K562 (cell line): ENCODE measurements around the gene GSS.

Experiments
- BRD4 ChIP-seq: fragments of 200-600 bp; sonication (generic); IDR thresholded peaks from 2 replicates; pipeline ENCODE4 v1.6.1; 2017; ENCODE audit warnings: inconsistent platforms
- CHD4 ChIP-seq: fragments of 200-600 bp; sonication (generic); IDR thresholded peaks from 3 replicates; pipeline ENCODE4 v1.6.1; 2012; ENCODE audit warnings: low read depth, mild to moderate bottlenecking, mixed read lengths, low read length, inconsistent platforms; ENCODE audit not compliant: insufficient read depth, insufficient replicate concordance, poor library complexity, severe bottlenecking
- HSF4 ChIP-seq: fragments of 250-450 bp; sonication (Bioruptor Pico); IDR thresholded peaks from 2 replicates; pipeline ENCODE4 v2.1.2; 2022; ENCODE audit warnings: mild to moderate bottlenecking, moderate library complexity, borderline replicate concordance
- IFI16 ChIP-seq: fragments of 250-450 bp; sonication (Bioruptor Pico); IDR thresholded peaks from 2 replicates; pipeline ENCODE4 v2.1.2; 2022; ENCODE audit warnings: mild to moderate bottlenecking, inconsistent platforms
- JUND ChIP-seq, 2 experiments: IDR thresholded peaks; 2 replicates in 1 of 2; 3 replicates in 1 of 2; pipeline ENCODE4 v1.6.1; 2011; ENCODE audit warnings: borderline replicate concordance in 2 of 2, low read depth in 2 of 2, low read length in 2 of 2, improper control_type of control experiment in 1 of 2, missing biosample characterization in 1 of 2, missing genetic modification characterization in 1 of 2, missing genetic modification reagents in 1 of 2
- POLR2A ChIP-seq: fragments of 450-650 bp; conservative IDR thresholded peaks from 2 replicates; pipeline ENCODE4 v1.6.1; 2016
- SMARCC2 ChIP-seq: fragments of 450-650 bp; IDR thresholded peaks from 2 replicates; pipeline ENCODE4 v1.6.1; 2017; ENCODE audit warnings: antibody characterized with exemption, moderate library complexity, mild to moderate bottlenecking, low read depth
- ZNF696 ChIP-seq: fragments of 250-450 bp; sonication (Bioruptor Pico); conservative IDR thresholded peaks from 2 replicates; pipeline ENCODE4 v1.4.0; 2020; ENCODE audit warnings: mild to moderate bottlenecking, moderate library complexity
- TF ChIP-seq, protein P1 (sequence below): fragments of 450-650 bp; IDR thresholded peaks from 2 replicates; pipeline ENCODE4 v1.6.1; 2017; ENCODE audit warnings: antibody characterized with exemption
- TF ChIP-seq, protein P2 (sequence below): IDR thresholded peaks from 2 replicates; pipeline ENCODE4 v1.6.1; 2011; ENCODE audit not compliant: insufficient read length; ENCODE audit errors: extremely low read depth
- TF ChIP-seq, protein P3 (sequence below), 3 experiments: IDR thresholded peaks in 2 of 3; conservative IDR thresholded peaks in 1 of 3; 2 replicates each; pipeline ENCODE4 v1.5.1; 2011 to 2012; ENCODE audit warnings: low read length in 3 of 3, mild to moderate bottlenecking in 3 of 3, control low read depth in 2 of 3, improper control_type of control experiment in 1 of 3, inconsistent platforms in 1 of 3, low read depth in 1 of 3, mixed read lengths in 1 of 3, moderate library complexity in 1 of 3; ENCODE audit not compliant: insufficient read depth in 2 of 3
- TF ChIP-seq, protein P4 (sequence below): fragments of 450-650 bp; IDR thresholded peaks from 2 replicates; pipeline ENCODE4 v1.6.1; 2017; ENCODE audit warnings: antibody characterized with exemption, mild to moderate bottlenecking

DNA sequence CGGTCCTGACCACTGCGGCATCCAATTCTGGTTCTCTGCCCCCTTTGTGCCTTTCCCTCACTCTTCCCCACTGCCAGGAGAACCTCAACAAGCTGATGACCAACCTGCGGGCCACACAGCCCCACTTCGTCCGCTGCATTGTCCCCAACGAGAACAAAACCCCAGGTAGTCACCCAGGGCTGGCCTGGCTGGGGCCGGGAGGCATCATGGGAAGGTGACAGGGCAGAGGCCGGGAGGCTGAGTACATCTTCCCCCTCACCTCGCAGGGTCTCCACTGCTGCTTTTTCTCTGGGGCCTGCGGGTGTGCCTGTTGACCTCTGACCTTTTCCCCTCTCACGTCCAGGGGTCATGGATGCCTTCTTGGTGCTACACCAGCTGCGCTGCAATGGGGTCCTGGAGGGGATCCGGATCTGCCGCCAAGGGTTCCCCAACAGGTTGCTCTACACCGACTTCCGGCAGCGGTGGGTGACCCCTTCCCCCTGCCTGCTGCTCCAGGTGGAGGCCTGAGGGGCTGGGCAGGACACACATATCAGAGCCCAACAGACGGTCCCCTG is 35.1 kb upstream of the GSS start:
- TF ChIP-seq, protein P1, sequence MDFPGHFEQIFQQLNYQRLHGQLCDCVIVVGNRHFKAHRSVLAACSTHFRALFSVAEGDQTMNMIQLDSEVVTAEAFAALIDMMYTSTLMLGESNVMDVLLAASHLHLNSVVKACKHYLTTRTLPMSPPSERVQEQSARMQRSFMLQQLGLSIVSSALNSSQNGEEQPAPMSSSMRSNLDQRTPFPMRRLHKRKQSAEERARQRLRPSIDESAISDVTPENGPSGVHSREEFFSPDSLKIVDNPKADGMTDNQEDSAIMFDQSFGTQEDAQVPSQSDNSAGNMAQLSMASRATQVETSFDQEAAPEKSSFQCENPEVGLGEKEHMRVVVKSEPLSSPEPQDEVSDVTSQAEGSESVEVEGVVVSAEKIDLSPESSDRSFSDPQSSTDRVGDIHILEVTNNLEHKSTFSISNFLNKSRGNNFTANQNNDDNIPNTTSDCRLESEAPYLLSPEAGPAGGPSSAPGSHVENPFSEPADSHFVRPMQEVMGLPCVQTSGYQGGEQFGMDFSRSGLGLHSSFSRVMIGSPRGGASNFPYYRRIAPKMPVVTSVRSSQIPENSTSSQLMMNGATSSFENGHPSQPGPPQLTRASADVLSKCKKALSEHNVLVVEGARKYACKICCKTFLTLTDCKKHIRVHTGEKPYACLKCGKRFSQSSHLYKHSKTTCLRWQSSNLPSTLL: no peak
- TF ChIP-seq, protein P2, sequence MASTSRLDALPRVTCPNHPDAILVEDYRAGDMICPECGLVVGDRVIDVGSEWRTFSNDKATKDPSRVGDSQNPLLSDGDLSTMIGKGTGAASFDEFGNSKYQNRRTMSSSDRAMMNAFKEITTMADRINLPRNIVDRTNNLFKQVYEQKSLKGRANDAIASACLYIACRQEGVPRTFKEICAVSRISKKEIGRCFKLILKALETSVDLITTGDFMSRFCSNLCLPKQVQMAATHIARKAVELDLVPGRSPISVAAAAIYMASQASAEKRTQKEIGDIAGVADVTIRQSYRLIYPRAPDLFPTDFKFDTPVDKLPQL: no peak
- TF ChIP-seq ZNF696: no peak
- TF ChIP-seq, protein P3, sequence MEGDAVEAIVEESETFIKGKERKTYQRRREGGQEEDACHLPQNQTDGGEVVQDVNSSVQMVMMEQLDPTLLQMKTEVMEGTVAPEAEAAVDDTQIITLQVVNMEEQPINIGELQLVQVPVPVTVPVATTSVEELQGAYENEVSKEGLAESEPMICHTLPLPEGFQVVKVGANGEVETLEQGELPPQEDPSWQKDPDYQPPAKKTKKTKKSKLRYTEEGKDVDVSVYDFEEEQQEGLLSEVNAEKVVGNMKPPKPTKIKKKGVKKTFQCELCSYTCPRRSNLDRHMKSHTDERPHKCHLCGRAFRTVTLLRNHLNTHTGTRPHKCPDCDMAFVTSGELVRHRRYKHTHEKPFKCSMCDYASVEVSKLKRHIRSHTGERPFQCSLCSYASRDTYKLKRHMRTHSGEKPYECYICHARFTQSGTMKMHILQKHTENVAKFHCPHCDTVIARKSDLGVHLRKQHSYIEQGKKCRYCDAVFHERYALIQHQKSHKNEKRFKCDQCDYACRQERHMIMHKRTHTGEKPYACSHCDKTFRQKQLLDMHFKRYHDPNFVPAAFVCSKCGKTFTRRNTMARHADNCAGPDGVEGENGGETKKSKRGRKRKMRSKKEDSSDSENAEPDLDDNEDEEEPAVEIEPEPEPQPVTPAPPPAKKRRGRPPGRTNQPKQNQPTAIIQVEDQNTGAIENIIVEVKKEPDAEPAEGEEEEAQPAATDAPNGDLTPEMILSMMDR (IDR thresholded peaks at IDR 0.05 in 2 of 3, conservative IDR thresholded peaks at IDR 0.05 in 1 of 3; ENCODE audit: insufficient read depth in 2 of 3, low read depth in 1 of 3, low read length in 3 of 3): no peak
- no peak for TF ChIP-seq POLR2A
- no peak for TF ChIP-seq JUND (IDR thresholded peaks at IDR 0.05; ENCODE audit: borderline replicate concordance, low read depth, low read length)
- TF ChIP-seq JUND (tag; IDR thresholded peaks at IDR 0.05; ENCODE audit: borderline replicate concordance, low read depth, low read length): no peak
- TF ChIP-seq BRD4: no peak
- TF ChIP-seq SMARCC2: no peak
- TF ChIP-seq IFI16: no peak
- TF ChIP-seq CHD4: no peak
- TF ChIP-seq, protein P4, sequence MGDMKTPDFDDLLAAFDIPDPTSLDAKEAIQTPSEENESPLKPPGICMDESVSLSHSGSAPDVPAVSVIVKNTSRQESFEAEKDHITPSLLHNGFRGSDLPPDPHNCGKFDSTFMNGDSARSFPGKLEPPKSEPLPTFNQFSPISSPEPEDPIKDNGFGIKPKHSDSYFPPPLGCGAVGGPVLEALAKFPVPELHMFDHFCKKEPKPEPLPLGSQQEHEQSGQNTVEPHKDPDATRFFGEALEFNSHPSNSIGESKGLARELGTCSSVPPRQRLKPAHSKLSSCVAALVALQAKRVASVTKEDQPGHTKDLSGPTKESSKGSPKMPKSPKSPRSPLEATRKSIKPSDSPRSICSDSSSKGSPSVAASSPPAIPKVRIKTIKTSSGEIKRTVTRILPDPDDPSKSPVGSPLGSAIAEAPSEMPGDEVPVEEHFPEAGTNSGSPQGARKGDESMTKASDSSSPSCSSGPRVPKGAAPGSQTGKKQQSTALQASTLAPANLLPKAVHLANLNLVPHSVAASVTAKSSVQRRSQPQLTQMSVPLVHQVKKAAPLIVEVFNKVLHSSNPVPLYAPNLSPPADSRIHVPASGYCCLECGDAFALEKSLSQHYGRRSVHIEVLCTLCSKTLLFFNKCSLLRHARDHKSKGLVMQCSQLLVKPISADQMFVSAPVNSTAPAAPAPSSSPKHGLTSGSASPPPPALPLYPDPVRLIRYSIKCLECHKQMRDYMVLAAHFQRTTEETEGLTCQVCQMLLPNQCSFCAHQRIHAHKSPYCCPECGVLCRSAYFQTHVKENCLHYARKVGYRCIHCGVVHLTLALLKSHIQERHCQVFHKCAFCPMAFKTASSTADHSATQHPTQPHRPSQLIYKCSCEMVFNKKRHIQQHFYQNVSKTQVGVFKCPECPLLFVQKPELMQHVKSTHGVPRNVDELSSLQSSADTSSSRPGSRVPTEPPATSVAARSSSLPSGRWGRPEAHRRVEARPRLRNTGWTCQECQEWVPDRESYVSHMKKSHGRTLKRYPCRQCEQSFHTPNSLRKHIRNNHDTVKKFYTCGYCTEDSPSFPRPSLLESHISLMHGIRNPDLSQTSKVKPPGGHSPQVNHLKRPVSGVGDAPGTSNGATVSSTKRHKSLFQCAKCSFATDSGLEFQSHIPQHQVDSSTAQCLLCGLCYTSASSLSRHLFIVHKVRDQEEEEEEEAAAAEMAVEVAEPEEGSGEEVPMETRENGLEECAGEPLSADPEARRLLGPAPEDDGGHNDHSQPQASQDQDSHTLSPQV: no peak
- no peak for TF ChIP-seq HSF4 (CRISPR knock-in tag)
